Measurements from ENCODE around the gene CNPY4.
"Not testable (repeated sequence)": the region's sequence is repeated elsewhere in the genome, so short reads cannot be mapped to it uniquely, and the experiment has no call there.

CNPY4 gene

DNA sequence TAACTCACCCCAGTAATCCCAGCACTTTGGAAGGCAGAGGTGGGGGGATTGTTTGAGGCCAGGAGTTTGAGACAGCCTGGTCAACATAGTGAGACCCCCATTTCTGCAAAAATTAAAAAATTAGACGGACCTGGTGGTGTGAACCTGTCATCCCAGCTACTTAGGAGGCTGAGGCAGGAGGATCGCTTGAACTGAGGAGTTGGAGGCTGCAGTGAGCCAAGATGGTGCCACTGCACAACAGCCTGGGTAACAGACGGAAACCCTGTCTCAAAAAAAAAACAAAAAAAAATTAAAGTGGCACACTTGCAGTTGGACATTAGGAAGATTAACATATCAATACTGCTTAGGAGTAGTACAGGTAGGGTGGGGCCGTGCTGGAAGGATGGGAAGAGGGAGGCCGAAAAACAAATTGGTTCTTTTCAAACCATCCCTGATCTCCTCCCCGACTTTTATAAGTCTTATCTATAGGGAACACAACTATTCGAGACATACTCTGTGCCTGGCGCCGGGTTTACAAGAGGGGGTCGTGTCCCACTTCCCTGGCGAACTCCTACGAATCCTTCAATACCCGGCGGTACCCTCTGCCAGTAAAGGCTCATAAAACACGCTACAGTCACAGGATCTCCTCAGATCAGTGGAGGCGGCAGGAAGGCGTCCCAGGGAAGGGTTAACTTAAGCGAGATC, 904 bp upstream of the CNPY4 start:
- DNase-seq (ENCODE audit: low spot score) (no peak), FAIRE-seq (no peak)

GRCh38 chr7:100119970-100120732, 717 bp downstream of the CNPY4 start:
- no peak for FAIRE-seq
- peak; percentile 89 for DNase-seq (ENCODE audit: low spot score)

DNA sequence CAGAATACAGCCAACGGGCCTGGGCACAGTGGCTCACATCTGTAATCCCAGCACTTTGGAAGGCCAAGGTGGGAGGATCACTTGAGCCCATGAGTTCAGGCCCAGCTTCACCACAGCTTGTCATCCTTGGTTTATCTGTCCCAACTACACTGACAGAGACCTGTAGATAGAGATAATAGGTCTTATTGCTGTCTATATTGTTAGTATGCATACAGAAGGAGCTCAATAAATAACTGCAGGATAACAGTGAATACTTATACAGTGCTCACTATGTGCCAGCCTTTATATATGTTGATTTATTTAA, 1.3 kb downstream of the CNPY4 start:
- FAIRE-seq: no peak
- no peak for DNase-seq (ENCODE audit: low spot score)

- no peak for DNase-seq (ENCODE audit: low spot score)
- no peak for FAIRE-seq
These were observed 2.6 kb downstream of the CNPY4 start for GRCh38 chr7:100122067-100122466.

DNA sequence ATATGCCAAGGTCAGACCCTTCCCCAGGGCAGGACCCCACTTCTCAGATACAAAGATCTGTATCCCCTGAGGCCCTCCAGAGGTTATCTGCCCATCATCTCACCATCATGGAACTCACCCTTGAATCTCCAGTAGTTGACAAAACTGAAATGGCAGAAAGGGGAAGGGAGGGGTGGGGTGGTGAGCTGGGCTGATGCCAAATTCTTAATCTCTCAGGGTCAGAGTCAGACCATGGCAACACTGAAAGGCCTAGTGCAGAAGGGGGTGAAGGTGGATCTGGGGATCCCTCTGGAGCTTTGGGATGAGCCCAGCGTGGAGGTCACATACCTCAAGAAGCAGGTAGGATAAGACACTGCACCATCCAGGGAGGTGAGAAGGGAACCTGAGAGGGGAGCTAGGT, 3.1 kb downstream of the CNPY4 start:
- no peak for DNase-seq (ENCODE audit: low spot score)
- FAIRE-seq: no peak

DNA sequence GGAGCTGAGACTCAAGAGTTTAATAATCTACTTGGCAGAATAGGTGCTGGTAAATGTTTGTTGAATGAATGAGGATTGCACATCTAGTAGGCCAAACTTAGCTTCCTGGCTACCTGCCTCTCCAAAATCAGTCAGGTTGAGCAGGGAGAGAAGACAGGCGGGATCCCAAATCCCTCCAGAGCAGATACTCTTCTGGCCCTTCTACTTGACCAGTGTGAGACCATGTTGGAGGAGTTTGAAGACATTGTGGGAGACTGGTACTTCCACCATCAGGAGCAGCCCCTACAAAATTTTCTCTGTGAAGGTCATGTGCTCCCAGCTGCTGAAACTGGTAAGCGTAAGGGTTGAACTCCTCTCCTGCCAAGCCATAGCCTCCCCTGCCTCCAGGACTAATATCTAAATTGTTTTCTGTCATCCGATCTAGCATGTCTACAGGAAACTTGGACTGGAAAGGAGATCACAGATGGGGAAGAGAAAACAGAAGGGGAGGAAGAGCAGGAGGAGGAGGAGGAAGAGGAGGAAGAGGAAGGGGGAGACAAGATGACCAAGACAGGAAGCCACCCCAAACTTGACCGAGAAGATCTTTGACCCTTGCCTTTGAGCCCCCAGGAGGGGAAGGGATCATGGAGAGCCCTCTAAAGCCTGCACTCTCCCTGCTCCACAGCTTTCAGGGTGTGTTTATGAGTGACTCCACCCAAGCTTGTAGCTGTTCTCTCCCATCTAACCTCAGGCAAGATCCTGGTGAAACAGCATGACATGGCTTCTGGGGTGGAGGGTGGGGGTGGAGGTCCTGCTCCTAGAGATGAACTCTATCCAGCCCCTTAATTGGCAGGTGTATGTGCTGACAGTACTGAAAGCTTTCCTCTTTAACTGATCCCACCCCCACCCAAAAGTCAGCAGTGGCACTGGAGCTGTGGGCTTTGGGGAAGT, 5.1 kb downstream of the CNPY4 start:
- no peak for FAIRE-seq
- no peak for DNase-seq (ENCODE audit: low spot score)

- no peak for FAIRE-seq
- DNase-seq (ENCODE audit: low spot score): no peak
These were observed 7.0 kb downstream of the CNPY4 start for GRCh38 chr7:100126239-100126930.

GRCh38 chr7:100126931-100127865, 7.8 kb downstream of the CNPY4 start, which contains the start of gene MBLAC1:
TSS of gene MBLAC1 (plus strand) at chr7:100126967. CDS start at chr7:100127396, 429 bp downstream.
- DNase-seq (ENCODE audit: low spot score) (peak; percentile 96), FAIRE-seq (peak; percentile 89)

DNA sequence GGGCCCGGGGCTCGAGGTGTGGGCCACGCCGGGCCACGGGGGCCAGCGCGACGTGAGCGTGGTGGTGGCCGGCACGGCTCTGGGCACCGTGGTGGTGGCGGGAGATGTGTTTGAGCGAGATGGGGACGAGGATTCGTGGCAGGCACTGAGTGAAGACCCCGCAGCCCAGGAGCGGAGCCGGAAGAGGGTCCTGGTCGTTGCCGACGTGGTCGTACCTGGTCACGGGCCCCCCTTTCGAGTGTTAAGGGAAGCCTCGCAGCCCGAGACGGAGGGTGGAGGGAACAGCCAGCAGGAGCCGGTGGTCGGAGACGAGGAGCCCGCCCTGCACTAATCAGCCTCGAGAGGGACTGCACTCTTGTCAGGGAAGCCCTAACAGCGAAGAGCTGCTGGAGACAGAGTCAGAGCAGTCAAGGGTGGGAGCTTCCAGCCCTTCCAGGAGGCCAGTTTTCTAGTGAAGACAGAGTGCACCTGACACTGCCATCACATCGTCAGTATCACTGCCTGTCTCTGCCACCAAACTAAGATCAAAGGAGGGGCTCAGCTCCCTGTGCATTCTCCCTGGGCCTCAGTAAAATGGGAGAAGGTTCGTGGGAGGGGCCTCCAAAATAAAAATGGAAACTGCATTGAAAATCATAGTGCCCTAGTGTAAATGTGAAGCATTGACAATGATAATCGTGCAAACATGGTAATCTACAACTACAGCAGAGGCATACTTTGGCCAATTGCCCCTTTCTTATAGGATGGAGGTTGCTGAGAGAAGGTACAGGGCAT, 8.6 kb downstream of the CNPY4 start:
- FAIRE-seq: no peak
- peak; percentile 54 for DNase-seq (ENCODE audit: low spot score)

GRCh38 chr7:100128637-100128963, 9.2 kb downstream of the CNPY4 start:
- FAIRE-seq (no peak), DNase-seq (ENCODE audit: low spot score) (no peak)

DNA sequence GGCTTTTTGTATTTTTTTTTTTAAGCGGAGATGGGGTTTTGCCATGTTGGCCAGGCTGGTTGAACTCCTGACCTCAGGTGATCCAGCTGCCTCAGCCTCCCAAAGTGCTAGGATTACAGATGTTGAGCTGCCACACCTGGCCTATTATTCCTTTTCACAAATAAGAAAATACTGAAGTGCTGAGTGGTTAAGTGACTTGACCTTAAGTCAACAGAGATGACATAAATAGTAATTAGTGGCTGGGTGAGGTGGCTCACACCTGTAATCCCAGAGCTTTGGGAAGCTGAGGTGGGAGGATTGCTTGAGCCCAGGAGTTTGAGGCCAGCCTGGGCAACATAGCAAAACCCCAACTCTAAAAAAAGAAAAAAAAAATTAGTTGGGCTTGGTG, 10.8 kb downstream of the CNPY4 start:
- FAIRE-seq; DNase-seq (ENCODE audit: low spot score): not testable (repeated sequence)

GRCh38 chr7:100130608-100131453, 11.4 kb downstream of the CNPY4 start:
- DNase-seq (ENCODE audit: low spot score): peak; percentile 79
- FAIRE-seq: no peak

DNA sequence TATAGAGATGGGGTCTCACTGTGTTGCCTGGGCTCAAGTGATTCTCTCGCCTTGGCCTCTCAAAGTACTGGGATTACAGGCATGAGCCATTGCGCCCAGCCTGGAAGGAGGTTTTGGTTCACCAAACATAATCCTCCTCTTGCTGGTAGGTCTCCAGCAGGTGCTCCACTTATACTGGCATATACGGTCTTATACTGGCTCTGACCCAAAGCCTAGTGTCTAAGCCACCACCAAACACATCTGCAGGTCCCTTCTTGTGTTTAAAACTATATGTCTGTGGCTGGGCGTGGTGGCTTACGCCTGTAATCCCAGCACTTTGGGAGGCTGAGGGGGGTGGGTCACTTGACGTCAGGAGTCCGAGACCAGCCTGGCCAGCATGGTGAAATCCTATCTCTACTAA, 12.7 kb downstream of the CNPY4 start:
- FAIRE-seq (no peak), DNase-seq (ENCODE audit: low spot score) (no peak)

DNA sequence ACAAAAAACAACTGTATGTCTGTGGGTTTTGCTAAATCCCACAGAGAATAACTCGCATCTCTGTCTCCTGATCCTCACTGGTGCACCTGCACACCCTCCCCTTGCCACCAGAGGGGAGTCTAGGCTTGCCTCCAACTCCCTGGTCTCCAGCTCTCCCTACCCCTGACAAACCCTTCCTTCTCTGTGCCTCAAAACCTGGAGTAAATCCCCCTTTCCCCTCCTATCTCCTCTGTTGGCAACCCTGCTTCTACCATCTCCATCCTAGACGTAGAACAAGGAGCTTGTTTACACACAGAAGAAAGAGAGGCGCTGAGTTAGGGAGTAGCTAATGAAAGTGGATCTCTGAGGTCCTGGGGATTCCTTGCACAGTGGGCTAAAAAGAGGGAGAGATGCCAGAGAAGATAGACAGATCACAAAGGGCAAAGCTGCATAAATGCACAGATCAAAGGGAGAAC, 13.3 kb downstream of the CNPY4 start:
- FAIRE-seq (peak; percentile 95), DNase-seq (ENCODE audit: low spot score) (peak; percentile 87)

GRCh38 chr7:100137851-100138760, 18.7 kb downstream of the CNPY4 start:
- no peak for DNase-seq (ENCODE audit: low spot score)
- FAIRE-seq: no peak

GRCh38 chr7:100141555-100141949, 22.1 kb downstream of the CNPY4 start:
- no peak for DNase-seq (ENCODE audit: low spot score)
- no peak for FAIRE-seq

DNA sequence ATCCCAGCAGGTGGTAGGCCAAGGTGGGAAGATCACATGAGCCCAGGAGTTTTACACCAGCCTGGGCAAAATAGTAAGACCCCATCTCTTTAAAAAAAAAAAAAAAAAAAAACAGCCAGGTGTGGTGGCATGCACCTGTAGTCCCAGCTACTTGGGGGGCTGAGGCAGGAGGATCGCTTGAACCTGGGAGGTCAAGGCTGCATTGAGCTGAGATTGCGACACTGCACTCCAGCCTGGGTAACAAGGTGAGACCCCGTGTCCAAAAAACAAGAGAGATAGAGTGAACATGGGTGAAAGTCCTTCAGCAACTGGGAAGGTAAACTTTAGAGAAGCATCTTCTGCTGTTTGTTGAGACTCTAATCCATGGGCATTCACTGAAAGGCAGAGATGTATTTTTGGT, 23.0 kb downstream of the CNPY4 start:
- FAIRE-seq (no peak), DNase-seq (ENCODE audit: low spot score) (no peak)

- DNase-seq (ENCODE audit: low spot score); FAIRE-seq: not testable (repeated sequence)
These were observed 26.9 kb downstream of the CNPY4 start for GRCh38 chr7:100146350-100146749.
